NCI-H2029 treated with DMSO at 0.1 percent for 48 hours (cell line): ENCODE measurements around the gene GOT1.
A peak's percentile ranks its signal among the peaks of the same experiment; 100 is the strongest.

ENCODE experiments used
- DNase-seq: peaks from one replicate; lab custom pipeline; 2025; lab: John Stamatoyannopoulos, UW

GOT1 gene

DNA sequence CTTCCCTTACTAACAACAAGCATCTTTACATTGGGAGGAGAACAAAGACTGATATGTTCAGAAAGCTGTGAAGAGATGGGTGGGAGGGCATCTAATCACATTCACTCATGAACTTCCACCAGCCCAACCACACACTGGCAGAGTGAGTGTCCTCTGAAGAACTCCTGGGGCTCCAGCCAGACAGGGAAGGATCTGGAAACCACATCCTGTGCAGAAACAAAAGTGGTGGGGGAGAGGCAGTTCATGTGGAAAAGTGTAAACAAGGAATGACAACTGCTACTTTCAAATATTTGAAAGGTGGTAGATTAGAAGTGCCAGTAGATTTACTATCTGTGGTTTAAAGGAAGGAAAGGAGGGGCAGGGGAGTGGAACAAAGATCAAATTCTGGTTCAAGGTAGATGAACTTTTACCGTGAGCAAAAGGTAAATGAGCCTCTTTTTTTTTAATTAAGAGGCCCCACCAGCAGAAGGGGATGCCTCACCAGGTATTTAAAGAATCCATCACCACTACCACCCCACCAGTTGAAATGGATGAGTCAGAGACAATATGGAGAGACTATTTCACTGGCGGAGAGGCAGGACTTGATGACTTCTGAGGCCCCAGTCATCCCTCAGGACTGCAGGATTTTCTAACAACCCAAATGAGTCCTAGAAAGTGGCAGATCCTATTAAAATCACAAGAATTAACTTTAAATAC, 34.5 kb downstream of the GOT1 start:
- DNase-seq = peak; percentile 63

DNA sequence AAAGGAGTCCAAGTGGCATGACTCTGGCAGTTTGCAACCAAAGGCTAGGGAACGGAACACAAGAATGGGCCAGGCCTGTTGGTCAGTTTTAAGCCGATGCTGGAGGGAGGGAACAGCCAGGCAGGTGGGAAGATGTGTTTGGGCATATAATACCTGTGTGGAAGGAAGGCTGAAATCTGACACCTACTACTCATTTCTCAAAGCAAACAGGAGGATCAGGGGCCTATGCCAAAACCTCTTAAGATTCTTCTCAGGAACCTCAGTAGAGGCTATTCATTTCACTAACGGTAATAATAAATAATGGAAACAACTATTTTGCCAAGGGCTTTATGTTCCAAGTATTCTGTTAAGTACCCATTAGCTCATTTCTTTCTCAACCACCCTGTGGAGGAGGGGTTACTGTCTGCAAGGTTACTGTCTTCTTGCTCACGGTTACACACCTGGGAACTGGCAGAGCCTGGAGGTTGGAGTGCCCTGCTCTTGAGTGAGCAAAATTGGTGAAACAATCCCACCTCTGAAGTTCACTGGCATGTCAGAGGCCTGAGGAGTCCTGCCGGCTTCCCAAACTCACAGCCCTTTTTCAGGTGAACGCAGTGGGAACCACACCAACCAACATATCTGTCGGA, 35.5 kb downstream of the GOT1 start:
- DNase-seq = peak; percentile 67

DNA sequence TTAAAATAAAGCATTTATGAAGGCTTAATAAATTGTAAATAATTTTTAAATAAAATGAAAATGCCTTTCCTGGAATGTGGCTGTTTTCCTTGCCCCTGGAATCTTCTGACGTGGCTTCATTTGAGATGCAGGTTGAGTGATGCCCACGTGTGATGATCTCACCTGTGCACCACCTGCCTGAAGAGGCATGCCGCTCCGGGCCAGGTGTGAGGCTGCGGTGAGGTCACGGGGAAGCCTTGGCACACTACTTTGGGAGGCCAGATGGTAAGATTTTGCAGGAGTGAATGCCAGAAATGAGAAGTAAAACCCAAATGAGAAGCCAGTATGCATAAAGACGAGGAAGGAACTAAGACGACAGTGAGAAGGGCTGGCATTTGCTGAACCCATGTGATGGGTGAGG, 36.2 kb downstream of the GOT1 start:
- peak; percentile 68 for DNase-seq

DNA sequence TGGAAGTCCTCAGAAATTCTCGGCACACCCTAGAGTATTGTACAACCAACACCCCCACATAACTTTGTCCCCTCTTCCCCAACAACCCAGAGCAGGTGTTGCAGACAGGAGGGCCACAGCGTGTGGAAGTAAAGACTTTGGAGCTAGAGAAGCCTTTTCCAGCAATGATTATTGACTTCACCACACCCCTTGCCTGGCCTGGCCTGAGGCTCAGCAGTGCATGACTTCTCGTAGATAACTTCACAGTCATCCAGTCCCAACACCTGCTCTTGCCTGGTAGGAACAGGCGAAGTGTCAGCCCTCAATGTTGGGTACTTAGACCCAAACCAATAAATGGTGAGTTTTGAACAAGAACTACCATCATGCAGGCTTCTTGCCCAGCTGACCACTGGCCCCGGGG, 36.7 kb downstream of the GOT1 start:
- no peak for DNase-seq

DNA sequence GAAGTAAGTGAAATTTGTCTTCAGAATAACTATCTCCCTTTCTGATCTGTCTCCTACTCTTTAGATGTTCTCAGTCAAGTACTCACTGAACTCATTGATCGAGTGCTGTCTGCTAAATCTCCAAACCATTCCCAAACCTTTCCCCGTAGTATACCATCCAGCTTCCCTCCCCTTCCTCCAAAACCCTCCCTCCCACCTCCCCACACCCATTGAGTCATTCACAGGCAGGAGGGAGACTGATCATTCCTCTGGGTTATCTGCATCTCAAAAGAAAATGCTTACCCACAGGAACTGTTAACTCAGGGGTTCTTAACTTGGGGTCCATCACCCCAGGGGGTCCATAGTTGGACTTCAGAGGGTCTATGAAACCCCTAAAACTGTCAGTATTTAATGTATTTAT, 37.4 kb downstream of the GOT1 start:
- DNase-seq = no peak

DNA sequence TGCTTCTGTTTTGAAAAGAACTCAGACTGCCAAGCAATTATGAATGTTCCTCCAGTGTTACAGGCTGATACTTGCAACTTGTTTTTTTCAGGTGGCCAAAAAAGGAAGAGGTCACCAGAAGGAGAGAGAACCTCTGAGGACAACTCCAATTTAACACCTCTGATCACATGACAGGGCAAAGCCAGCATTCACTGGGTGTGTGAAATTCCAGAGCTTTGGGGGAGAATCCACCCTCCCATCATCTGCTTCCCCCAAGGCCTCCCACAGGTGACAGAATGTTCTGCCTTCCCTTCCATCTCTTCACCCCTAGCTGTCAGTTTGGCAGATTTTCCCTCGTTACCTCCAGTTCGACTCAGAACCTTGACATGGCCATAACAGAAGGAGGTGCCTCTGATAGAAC, 39.1 kb downstream of the GOT1 start:
- DNase-seq = no peak

DNA sequence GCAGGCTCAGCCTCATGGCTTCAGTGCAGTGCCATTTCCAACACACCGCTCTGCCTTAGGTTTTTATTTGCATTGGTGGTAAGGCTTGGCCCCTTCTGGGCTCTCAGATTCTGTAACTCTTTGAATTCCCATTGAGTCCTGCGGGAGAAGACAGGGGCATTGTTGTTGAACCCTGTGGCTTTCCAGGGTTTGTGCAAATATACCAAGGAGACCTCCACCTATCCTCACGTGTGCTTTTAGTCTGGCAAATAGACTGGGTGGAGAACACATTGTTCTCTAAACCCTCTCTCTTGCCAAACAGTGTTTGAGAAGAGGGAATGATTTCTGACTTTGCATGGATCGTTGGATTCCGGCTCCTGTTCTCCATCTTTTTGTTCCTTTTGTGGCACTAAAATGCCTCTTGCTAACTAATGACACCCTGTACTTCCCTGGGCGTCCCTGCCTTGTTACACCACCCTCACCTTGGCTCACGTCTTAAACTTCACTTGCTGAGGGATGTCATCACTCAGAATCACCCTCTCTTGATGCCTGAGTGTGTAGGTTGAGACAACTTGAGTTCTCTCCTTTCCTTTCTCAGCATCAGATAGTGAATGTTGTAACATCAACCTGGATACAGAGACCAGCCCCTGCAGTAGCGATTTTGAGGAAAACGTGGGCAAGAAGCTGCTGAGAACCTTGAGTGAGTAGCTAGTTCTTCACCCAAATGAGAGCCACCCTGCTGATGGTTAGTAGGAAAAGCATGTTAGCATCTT, 40.5 kb downstream of the GOT1 start:
- DNase-seq = no peak

DNA sequence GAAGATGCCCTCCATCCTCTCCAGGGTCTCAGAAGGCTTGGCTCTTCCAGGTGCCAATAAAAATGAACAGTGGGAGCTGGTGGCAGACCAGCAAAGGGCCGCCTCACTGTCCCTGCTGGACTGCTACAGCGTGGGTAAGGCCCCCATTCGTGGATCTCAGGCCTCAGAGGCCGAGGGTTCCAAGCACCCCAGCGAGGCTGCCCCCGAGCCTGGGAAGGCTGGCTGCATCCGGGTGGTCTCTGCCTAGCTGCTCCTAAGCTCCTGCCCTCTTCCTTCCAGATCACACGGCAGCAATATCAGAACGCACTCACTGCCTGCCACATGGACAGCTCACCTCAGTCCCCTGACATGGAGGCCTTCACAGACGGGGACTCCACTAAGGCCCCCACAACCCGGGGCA, 42.9 kb downstream of the GOT1 start:
- DNase-seq = no peak

DNA sequence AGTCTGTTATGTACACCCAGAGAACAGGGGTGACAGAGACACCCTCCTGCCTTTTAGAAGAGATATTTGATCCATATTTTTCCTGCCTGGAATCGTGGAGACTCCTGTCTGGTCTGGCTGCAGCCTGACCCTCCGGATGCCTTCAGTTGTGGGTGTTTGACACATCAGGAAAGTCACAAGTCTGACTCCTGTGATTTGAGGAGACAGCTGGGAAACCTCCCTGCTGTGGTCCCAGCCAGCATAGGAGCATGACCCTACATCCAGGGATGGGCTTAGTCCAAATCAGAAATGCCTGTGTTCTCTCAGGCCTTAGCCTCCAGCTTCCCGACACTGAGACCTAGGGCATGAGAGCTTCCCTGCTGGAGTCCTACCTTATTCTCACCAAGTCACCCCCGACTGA, 43.4 kb downstream of the GOT1 start:
- no peak for DNase-seq

DNA sequence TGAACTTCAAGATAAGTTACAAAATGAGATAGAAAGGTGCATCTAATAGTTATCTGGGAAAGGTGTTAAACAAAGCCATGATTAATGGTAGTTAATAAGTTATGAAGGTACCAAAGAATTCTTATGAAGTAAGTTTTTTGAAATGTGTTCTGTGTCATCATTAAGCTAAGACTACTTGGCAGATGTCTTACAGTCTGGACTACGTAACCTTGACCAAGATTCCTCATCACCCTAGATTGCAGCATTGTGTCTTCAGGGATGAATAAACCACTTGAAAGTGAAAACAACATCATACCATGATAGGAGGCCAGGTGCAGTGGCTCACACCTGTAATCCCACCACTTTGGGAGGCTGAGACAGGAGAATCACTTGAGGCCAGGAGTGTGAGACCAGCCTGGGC, 48.2 kb downstream of the GOT1 start:
- DNase-seq = no peak

DNA sequence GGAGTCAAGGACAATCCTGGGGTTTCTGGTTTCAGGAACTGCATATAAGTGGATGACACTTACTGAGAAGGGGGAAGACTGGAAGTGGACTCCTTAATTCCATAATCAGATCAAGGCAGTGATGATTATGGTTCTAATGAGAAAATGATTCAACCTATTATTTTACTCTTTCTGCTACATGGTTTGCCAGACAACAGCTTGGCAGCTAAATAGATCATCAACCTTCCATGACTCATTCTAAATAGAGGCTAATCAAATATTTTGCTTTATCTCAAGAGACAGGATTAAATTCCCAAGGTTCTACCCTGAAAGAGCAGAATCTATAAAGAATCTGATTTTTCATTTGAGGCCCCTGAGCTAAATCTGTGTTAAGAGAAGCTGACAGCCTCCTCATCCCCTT, 55.0 kb downstream of the GOT1 start:
- no peak for DNase-seq

DNA sequence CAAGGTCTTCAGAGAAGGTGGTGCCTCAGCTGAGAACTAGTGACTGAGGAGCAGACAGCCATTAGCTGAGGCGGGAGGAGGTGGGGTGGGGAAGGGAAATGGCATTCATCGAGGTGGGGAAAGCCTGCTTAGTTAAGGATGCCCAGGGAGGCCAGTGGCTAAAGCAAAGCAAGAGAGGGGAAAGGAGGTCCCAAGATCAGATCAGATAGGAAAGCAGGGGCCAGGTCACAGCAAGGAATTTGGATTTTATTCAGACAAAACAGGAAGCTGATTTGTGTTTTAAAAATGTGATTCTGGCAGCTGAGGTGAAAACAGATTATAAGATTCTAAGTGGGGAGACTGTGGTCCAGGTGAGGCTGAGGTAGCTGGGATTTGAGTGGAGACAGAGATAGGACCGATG, 55.5 kb downstream of the GOT1 start:
- DNase-seq = no peak

DNA sequence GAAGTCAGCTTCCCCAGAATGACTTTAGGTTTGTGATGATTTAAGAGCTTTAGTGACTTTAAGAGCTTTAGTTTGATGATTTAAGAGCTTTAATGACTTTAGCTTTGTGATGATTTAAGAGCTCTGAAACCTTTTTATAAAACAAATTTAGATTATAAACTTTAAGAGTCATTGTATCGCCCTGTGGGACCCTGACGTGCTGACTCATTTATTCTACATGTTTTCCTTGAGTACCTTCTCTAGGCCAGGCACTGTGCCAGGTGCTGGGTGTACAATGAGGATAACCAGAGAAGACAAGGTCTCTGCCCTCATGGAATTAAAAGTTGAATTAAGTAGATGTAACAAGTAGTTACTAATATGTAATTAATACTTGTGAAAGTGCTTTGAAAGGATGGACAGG, 55.9 kb downstream of the GOT1 start:
- DNase-seq = no peak

DNA sequence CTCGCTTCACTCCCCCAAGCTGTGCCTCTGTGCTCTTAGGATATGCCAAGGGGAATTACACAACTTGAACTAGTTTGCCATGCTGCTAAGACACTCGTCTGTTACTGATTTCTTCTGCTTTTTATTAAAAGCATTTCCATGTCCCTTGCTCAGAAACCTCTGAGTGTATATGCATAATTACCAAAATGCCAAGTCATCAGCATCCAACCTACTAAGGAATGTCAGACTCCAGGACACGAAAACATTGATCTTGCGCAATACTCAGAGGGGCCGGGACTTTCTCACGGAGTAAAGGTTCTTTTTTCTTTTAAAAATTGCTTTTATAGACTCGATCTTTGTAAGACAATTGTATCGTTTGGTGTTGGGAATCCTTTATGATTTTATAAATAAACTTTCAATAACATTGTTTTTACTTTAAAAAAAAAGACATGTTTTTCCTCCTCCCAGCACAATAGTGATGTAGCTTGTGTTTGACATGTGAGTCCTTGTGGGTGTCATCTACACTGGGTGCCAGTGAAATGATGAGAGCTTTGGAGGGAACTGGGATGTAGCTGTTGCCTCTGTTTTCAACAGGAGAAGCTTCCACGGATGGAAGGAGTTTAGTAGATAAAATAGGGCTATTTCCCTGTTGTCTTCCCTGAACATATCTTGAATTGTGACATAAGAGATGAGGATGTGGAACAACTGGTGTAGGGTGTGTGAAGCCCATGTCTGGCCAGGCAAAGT, 57.7 kb downstream of the GOT1 start:
- DNase-seq = no peak

DNA sequence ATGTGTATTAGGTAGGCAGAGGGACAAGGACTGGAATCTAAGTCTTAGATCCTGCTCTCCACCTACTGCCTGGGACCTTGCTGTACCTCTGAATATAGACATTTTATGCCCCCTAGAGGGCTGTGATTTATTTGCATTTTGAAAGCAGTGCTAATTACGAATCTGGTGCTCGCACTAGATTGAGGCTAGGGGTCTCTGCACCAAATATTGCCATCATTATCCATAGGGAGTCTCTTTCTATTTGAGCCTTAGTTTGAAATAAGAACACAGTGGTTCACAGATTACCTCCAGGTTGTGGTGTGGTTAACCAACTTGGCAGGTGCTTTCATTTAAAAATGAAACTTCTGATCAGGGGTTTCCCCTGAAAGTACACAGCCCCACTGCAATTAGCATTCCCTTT, 59.4 kb downstream of the GOT1 start:
- DNase-seq = no peak

DNA sequence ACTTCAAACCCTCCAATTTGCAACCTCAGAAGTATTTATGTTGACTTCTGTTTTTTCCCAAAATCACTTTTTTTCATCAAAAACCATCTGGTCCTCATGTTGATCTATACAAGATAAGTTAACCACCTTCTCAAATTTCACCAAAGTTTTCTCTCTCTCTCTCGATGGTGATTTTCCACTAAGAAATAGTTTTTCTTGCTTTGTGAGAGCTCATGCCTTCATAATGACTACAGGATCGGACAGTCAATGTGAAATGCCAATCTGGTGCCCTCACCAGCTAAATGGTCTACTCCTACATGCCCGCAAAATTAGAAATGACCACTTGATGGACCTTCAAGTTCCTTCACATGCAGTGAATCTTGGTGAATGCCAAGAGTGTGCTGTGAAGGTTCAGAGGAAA, 60.9 kb downstream of the GOT1 start:
- no peak for DNase-seq

DNA sequence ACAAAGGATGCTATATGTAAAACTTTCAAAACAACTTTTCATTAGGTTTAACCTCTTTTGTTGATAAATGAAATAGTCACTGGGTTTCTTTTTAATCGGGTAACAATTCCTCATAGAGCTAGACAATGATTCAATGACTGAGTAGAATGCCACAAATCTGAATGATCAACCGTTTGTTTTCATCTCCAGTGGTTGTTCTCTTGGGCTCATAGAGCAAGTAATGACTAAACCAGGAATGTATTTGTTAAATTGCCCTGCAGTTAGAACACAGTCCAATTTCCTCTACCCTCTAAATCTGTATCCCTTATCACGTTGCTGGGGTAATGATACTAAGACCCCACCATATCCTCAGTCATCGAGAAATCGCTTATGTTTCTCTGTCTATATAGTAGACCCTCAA, 61.3 kb downstream of the GOT1 start:
- no peak for DNase-seq

DNA sequence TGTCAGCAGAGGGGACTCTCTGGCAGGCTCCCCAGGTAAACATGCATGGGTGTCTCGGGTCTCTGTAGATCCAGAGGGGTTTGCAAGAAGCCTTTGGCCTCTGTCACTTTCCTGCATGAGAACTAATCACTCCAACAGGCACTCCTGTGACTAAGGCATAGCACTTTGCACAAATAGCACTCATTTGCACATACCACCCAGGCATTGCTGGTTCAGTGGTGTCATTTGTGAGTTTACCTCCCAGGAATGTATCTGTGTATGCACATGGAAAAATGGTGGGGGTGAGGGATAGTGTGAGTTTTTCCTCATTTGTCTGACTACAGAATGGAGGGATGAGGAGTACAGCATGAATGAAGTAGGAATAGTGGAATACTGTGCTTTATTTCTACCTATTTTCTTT, 61.8 kb downstream of the GOT1 start:
- DNase-seq = no peak

DNA sequence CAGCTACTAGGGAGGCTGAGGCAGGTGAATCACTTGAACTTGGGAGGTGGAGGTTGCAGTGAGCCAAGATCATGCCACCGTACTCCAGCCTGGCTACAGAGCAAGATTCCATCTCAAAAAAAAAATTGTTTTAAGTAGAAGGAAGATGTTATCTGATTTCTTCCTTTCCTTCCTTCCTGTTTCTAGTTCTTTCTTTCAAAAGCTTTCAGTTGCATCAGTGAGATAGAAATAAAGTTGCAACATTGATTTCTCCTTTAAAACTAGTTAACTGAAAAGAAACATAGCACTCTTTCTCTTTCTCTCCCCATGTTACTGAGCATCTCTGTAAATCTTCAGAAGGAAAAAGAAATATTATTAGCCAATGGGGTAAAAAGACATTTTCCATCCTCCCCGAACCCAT, 63.8 kb downstream of the GOT1 start:
- no peak for DNase-seq

DNA sequence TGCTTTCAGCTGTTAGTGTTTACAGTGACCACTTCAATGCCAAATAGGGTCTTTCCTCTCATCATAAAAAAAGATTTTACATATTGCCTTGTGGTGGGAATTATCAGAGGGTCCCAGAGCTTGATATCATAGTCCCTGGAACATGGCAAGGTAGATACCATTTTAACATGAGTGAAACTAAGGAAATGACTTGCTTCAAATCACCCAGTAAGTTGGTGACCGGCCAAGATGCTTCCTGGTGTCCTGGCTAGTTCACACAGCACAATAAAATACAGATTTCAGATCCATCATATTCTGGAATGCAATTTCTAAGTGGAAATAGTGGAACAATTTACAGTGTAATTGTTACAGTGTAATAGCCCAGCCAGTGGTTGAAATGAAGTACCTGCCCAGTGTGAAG, 64.7 kb downstream of the GOT1 start:
- DNase-seq = no peak

DNA sequence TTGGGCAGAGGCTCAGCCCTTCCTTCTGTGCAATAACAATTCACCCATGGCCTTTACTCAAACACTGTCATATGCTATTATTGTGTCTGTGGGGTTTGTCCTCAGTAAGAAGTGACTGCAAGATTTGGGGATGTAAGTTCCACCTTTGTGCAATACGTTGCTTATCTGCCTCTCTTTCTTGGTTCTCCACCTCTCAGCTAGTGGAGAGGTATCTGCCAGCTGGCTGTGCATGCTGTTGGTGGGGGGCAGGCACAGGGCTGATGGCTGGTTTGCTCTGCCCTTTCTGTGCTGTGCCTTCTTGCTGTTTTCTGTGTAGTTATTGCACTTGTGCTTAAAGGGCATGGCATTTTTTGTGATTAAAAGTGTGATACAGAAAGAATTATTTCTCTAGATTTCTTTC, 65.1 kb downstream of the GOT1 start:
- DNase-seq = no peak

DNA sequence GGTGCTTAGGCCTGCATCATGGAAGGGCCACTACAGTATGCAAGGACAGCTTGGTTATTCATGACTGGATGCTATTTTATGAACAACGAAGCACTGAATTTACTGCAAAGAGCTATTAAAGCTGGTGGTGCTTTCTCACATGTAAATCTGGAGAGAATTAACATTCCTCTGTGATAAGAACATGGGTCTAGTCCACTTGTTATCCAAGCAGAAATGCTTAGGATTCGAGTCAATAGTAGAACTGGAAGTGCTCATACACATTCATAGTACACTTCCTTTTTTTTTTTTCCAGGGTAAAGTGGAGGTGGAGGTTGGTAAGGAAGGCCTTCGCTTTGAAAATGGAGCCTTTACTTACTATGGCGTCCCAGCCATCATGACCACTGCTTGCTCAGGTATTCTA, 66.3 kb downstream of the GOT1 start:
- DNase-seq = no peak

DNA sequence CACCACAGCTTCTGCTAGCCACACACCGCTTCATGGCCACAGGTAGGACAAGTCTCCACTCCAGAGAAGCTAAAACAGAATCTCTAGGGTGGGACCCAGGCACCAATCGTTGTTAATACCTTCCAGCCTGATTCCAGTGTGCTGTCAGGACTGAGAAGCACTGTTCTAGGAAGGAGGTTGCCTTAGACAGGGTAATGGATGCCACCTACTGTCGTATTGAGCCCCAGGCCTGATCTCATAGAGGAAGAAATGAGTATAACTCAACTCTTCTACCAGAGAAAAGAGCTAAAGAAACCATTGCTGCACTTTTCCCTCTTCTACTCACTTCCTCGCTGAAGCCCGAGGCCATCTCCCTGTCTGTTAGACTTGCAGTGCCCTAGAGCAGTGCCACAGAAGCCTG, 69.5 kb downstream of the GOT1 start:
- DNase-seq = no peak
